ENCODE data around the gene SF3B3. TPM values are rescaled to one million over a fixed set of nuclear protein-coding genes. Genes with fewer than 3 reads are reported as not detected.

SF3B3 gene
- total RNA-seq, 4 donors from 2014 or later: 103 to 132 (median 119) TPM

DNA sequence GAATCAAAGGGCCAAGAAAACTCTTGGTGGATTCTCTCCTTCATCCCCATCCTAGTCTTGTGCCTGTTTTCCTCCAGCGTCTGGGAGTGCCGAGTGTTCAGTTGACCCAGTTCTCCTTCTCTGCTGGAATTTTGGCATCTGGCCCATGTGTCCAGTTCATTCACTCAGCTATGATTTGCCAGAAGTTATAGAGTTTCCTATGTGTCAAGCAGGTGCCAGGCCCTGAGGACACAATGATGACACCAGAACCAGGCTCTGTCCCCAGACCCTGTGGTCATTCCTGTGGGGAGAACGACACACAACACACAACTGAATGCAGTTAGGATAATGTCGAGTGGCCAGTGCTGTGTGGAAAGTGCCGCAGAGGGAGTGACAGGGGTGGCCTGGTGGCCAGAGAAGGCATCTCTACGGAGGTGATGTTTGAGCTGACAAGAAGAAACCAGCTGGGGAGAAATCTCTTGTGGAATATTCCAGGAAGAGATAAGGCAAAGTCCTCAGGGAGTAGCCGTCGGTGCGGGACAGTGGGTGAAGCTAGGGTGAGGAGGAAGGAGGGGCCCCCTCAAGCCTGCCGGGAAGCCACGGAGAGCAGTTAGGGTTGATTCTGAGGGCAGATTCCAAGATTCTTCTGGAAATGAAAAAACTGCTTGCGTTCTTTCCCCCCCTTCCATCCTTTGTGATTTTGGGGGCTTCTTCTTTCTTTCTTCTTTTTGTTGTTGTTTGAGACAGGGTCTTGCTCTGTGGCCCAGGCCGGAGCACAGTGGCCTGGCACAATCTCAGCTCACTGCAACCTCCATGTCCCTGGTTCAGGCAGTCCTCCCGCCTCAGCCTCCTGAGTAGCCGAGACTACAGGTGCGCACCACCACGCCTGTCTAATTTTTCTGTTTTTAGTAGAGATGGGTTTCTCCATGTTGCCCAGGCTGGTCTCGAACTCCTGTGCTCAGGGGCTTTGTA, 86.9 kb downstream of the SF3B3 start:
- no peak for DNase-seq (ENCODE audit: low spot score in 2 of 2)
- H3K4me1 ChIP-seq: peaks cover 0 to 55% (median 24%) of the 10 kb centered on the region in 4 donors
- 46 to 53% methylated on average over 18 of the region's 18 CpGs for WGBS, 2 donors
- no peaks in the 10 kb centered on the region for H3K9me3 ChIP-seq
- H3K4me3 ChIP-seq: no peak overlapping the region
- TF ChIP-seq POLR2A (IDR thresholded peaks at IDR 0.05) (no peak), EP300 (IDR thresholded peaks at IDR 0.05) (no peak)
- TF ChIP-seq, protein P1, sequence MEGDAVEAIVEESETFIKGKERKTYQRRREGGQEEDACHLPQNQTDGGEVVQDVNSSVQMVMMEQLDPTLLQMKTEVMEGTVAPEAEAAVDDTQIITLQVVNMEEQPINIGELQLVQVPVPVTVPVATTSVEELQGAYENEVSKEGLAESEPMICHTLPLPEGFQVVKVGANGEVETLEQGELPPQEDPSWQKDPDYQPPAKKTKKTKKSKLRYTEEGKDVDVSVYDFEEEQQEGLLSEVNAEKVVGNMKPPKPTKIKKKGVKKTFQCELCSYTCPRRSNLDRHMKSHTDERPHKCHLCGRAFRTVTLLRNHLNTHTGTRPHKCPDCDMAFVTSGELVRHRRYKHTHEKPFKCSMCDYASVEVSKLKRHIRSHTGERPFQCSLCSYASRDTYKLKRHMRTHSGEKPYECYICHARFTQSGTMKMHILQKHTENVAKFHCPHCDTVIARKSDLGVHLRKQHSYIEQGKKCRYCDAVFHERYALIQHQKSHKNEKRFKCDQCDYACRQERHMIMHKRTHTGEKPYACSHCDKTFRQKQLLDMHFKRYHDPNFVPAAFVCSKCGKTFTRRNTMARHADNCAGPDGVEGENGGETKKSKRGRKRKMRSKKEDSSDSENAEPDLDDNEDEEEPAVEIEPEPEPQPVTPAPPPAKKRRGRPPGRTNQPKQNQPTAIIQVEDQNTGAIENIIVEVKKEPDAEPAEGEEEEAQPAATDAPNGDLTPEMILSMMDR (IDR thresholded peaks at IDR 0.05): no peak
- peaks cover 0 to 12% (median 0%) of the 10 kb centered on the region in 3 donors for H3K36me3 ChIP-seq
- peak overlapping the region in 3 of 4 donors; percentile 46 to 75 (median 62) for H3K27ac ChIP-seq
- H3K27me3 ChIP-seq: no peaks in the 10 kb centered on the region

DNA sequence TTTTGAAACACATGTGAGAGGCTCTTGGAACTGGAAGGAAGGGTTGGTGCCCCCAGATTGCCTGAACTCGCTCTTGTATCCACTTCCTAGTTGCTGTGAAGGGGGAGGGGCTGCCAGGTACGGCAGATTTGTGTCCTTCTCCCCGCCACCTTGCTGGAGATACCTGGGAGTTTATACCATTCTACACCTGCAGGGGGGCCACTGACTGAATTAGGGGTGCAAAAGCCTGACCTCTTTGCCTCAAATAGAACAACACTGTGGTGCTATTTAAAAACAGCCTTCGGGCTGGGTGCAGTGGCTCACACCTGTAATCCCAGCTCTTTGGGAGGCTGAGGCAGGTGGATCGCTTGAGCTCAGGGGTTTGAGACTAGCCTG, 87.6 kb downstream of the SF3B3 start:
- Histone ChIP-seq H3K4me1 (peaks cover 0 to 53% (median 21%) of the 10 kb centered on the region in 4 donors), H3K36me3 (peaks cover 0 to 12% (median 0%) of the 10 kb centered on the region in 3 donors), H3K9me3 (no peaks in the 10 kb centered on the region), H3K27ac (peak overlapping the region in 2 of 4 donors; percentile 62 to 75), H3K4me3 (no peak overlapping the region), H3K27me3 (no peaks in the 10 kb centered on the region)
- TF ChIP-seq, protein P1 (IDR thresholded peaks at IDR 0.05): no peak
- TF ChIP-seq EP300 (IDR thresholded peaks at IDR 0.05): no peak
- no peak for TF ChIP-seq POLR2A (IDR thresholded peaks at IDR 0.05)
- DNase-seq (ENCODE audit: low spot score in 2 of 2): no peak
- WGBS, 2 donors: 88 to 96% methylated on average over 5 of the region's 5 CpGs

DNA sequence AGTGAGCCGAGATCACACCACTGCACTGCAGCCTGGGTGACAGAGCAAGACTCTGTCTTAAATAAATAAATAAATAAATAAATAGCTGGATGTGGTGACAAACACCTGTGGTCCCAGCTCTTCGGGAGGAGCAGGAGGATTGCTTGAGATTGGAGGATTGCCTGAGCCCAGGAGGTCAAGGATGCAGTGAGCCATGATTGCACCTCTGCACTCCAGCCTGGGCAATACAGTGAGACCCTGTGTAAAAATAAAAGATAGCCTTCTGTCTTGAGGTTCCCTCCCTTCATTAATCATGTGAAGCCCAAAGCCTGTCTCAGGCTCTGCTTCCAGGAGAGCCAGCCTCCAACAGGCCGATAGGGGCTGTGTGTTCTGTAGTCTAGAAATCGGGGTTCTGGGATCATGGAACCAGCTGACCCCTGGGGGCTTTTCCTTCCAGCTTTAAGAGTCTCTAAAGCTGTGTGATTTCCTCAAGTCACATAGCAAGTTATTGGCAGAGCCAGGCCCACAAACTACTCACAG, 88.2 kb downstream of the SF3B3 start:
- Histone ChIP-seq H3K4me1 (peaks cover 0 to 54% (median 21%) of the 10 kb centered on the region in 4 donors), H3K27me3 (no peaks in the 10 kb centered on the region), H3K27ac (peak overlapping the region in 2 of 4 donors; percentile 40 to 75), H3K9me3 (no peaks in the 10 kb centered on the region), H3K4me3 (no peak overlapping the region), H3K36me3 (peaks cover 0 to 12% (median 0%) of the 10 kb centered on the region in 3 donors)
- WGBS, 2 donors: 91 to 97% methylated on average over 4 of the region's 4 CpGs
- TF ChIP-seq EP300 (IDR thresholded peaks at IDR 0.05): no peak
- no peak for TF ChIP-seq POLR2A (IDR thresholded peaks at IDR 0.05)
- TF ChIP-seq, protein P1 (IDR thresholded peaks at IDR 0.05): no peak
- no peak for DNase-seq (ENCODE audit: low spot score in 2 of 2)

DNA sequence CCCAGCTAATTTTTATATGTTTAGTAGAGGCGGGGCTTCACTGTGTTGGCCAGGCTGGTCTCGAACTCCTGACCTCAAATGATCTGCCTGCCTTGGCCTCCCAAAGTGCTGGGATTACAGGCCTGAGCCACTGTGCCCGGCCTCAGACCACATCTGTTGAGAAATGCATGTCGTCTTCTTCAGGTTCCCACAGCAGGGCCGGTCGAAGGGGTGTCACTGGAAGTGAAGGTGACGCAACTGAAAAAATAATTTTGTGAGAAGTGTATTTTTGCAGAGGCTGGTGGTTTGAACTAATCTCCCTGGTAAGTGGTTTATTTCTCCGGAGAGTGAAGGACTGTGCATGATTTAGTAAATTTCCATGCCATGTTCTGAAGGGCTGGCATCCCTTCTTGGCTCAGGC, 89.3 kb downstream of the SF3B3 start:
- H3K4me1 ChIP-seq: peaks cover 0 to 48% (median 18%) of the 10 kb centered on the region in 4 donors
- DNase-seq (ENCODE audit: low spot score in 2 of 2): no peak
- no peaks in the 10 kb centered on the region for H3K27me3 ChIP-seq
- H3K9me3 ChIP-seq: no peaks in the 10 kb centered on the region
- H3K36me3 ChIP-seq: peaks cover 0 to 12% (median 0%) of the 10 kb centered on the region in 3 donors
- TF ChIP-seq, protein P1 (IDR thresholded peaks at IDR 0.05): no peak
- TF ChIP-seq POLR2A (IDR thresholded peaks at IDR 0.05): no peak
- TF ChIP-seq EP300 (IDR thresholded peaks at IDR 0.05): no peak
- no peak overlapping the region for H3K4me3 ChIP-seq
- WGBS, 2 donors: 84 to 94% methylated on average over 8 of the region's 8 CpGs
- H3K27ac ChIP-seq: no peak overlapping the region
